GM12873 (cell line): Measurements from ENCODE around the gene REM2.

Experiments
- CTCF ChIP-seq: IDR thresholded peaks from 2 replicates; pipeline ENCODE4 v1.5.1; 2012; ENCODE audit warnings: low read depth, mild to moderate bottlenecking, moderate library complexity, low read length, control low read depth; ENCODE audit not compliant: insufficient read depth; ENCODE audit errors: missing control alignments

Gene REM2

GRCh38 chr14:22925513-22925912, 42.5 kb downstream of the REM2 start:
- no peak for TF ChIP-seq CTCF

DNA sequence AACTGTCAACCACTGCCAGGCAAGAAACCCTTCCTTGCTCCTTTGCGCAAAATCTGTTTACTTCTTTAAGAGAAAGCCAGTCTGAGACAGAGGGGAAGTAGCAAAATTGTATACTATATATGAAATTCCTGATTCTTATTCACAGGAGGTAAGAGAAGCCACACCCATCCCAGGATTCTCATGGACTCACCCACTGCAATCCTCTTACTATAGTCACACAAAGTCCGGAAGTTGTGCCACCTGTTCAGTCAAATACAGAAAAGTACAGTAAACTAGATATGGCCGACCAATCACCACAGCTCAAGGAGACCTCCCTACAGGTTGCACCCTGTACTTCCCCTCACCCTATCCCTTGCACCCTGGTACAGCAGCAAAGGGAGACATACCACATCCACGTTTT, 43.3 kb downstream of the REM2 start:
- TF ChIP-seq CTCF = no peak

DNA sequence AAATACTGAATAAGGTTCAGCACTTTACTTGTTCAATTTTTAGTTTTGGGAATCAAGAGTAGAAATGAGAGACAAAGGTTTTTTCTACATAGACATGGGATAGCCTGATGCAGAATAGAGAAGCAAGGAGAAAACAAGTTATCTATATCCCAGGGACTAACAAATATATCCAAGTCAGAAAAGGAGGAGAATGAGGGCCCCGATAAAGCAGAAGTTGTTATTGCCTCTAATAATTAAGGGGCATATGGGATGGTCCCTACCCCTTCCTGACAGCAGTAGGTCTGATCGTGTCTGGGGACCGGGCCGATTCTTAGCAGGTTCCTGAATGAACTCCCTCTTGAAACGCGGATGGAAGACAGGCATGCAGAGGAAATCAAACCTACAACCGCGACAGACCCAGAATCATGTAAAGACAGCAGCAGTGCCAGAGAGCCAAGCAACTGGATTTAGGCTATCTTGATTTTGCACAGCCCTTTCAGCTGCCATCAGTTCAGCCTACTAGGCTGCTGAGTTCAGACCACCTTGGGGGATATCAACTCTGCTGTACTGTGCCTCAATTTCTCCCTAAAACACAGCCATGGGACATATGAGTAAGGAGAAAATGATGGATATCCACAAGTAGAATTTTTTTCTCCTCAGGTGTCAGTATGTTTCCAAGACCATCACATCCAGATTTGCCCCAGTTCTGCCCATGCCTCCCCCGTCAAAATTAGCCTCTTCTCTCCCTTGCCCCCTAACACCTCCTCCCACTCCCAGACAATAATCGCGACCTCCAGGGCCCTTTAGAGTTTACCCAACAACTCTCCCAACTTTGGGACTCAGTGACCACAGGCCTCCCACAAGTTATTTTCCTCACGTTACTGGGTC, 45.4 kb downstream of the REM2 start:
- TF ChIP-seq CTCF = no peak

DNA sequence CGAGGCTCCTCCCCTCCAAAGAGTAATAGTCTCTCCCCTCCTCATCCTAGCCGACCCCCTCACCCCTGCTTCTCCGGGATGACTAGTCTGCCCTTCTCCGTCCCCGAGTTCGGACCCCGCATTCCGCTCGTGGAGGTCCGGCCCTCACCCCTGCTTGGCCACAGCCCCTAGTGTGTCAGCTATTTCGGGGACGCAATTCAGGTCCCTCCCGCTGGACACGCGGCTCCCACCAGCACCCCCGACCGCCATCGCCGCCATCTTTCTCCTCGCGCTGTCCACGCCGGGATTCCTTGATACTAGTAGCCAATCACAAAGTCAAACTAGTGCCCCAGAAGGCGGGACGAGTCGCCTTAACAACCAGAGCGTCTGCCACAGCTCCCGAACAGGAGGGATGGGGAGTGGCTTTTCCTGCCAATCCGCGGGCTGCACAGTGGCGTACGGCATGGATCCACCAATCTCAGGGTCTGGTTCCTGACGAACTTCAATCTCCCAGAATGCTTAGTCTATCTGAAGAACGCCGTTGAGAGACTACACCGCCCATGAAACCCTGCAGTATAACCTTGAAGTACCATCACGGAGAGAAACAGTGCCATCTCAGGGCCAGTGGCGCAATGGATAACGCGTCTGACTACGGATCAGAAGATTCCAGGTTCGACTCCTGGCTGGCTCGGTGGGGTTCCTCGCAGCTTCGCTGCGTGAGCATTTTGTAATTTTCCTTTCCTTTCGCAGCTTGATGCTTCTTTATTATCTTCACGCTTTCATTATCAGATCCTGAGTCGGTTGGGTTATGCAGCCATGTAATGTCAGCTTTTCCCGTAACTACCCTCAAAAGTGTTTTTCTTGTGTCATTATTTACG, 46.3 kb downstream of the REM2 start, which contains the start of gene PRMT5:
PRMT5 (minus strand) TSS at position 273 of the 857 bp plus-strand sequence; CDS start at position 258, 15 bp downstream.
- no peak for TF ChIP-seq CTCF

GRCh38 chr14:22929961-22930364, 46.9 kb downstream of the REM2 start:
- no peak for TF ChIP-seq CTCF

GRCh38 chr14:22932146-22932545, 49.1 kb downstream of the REM2 start:
- no peak for TF ChIP-seq CTCF

- TF ChIP-seq CTCF = no peak
These were observed 52.1 kb downstream of the REM2 start for GRCh38 chr14:22935156-22935555.
